WTC11 (cell line): ENCODE results near the gene GTF2A1L.

ENCODE experiments used
- RELA ChIP-seq: sonication (generic); formaldehyde crosslinking; IDR thresholded peaks from 2 replicates; pipeline ENCODE4 v1.8.1; 2022; ENCODE audit warnings: missing genetic modification reagents, mild to moderate bottlenecking, borderline replicate concordance
- ZNF416 ChIP-seq: fragments of 250-450 bp; sonication (Bioruptor Pico); IDR thresholded peaks from 2 replicates; pipeline ENCODE4 v1.9.0; 2021; ENCODE audit warnings: mild to moderate bottlenecking, inconsistent platforms
- TF ChIP-seq, protein P1 (sequence below): fragments of 200-600 bp; IDR thresholded peaks from 2 replicates; pipeline ENCODE4 v1.8.0; 2022; ENCODE audit warnings: antibody characterized with exemption

DNA sequence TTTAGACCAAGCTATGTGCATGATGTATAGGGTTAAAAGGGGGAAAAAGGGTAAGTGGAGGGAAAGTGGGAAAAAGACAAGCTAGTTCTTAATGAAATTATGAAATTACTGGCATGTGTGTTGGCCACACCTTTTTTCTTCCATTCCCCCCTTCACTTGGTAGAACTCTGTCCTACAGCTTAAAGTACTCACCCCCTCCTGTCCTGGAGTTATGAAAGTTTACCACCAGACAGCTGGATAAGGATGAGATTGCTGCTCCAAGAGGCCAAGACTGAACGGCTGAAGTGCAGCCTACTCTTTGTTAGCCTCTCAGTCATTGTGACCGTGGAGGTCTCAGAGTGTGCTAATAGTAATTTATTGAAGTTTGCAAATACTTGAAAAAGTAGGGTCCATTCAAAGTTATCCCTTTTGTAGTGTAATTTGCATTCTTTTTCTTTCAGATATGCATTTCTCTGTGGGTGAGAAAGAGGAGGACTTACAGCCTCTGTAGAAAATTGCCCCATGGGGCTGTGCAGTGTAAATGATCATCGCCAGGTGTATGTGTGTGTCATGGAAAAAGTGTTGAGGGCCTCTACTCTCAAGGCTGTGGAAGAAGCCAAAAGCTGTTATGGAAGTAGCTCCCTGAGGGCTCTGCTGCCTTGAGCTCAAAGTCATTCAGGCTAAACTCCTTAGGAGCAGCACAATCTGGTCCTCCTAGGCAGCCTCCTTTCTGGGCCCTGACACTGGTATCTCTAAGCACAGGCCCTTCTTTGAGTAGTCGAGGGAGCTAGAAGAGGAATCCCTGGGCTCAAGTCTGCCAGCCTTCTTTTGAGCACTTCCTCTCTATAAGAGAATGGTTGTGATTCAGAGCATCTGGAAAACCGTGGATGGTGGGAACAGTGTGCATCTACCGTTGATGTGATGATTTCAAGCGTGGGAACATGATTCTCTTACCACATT is 91.7 kb downstream of the GTF2A1L start:
- TF ChIP-seq, protein P1, sequence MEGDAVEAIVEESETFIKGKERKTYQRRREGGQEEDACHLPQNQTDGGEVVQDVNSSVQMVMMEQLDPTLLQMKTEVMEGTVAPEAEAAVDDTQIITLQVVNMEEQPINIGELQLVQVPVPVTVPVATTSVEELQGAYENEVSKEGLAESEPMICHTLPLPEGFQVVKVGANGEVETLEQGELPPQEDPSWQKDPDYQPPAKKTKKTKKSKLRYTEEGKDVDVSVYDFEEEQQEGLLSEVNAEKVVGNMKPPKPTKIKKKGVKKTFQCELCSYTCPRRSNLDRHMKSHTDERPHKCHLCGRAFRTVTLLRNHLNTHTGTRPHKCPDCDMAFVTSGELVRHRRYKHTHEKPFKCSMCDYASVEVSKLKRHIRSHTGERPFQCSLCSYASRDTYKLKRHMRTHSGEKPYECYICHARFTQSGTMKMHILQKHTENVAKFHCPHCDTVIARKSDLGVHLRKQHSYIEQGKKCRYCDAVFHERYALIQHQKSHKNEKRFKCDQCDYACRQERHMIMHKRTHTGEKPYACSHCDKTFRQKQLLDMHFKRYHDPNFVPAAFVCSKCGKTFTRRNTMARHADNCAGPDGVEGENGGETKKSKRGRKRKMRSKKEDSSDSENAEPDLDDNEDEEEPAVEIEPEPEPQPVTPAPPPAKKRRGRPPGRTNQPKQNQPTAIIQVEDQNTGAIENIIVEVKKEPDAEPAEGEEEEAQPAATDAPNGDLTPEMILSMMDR, result no peak
- TF ChIP-seq ZNF416, result no peak
- TF ChIP-seq RELA (CRISPR knock-in tag), result no peak
